MM.1S (cell line): ENCODE data around the gene STK17B.

Experiments
- CTCF ChIP-seq: fragments of 300-600 bp; sonication (generic); IDR thresholded peaks from 2 replicates; pipeline ENCODE4 v1.5.1; 2016; ENCODE audit warnings: antibody characterized with exemption, low read length, mixed read lengths
- EZH2 ChIP-seq: fragments of 300-600 bp; sonication (generic); optimal IDR thresholded peaks from 2 replicates; pipeline ENCODE3; 2017; ENCODE audit warnings: low read depth, mild to moderate bottlenecking, antibody characterized with exemption, low read length, mixed read lengths

DNA sequence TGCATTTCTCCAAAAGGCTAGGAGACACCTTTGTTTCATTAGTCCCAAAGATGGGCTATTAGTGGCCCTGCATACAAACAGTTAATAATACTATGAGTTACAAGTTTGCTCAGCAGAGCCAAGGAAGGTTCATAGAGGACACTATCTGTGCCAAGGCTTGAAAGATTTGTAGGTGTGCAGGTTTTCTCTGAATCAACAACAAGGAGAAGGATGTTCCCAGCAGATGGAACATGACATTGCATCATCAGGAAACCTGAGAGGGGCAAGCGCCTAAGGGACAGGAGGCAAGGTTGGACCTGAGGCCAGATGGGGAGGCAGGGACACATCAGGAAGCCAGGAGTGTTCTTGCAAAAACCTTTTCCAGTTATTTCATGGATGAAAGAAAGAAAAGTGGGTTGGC lies 35.4 kb upstream of the STK17B start:
- TF ChIP-seq CTCF (no peak), EZH2 (no peak)
